GM23248 (cell line): Measurements from ENCODE around the gene ALDH1L1.

ENCODE experiments used
- EZH2 ChIP-seq: fragments of 200-600 bp; sonication (generic); IDR thresholded peaks from 2 replicates; pipeline ENCODE4 v1.6.1; 2018; ENCODE audit warnings: antibody characterized with exemption, mild to moderate bottlenecking; ENCODE audit not compliant: insufficient read depth, poor library complexity, severe bottlenecking
- EZH2phosphoT487 ChIP-seq: fragments of 200-600 bp; sonication (generic); IDR thresholded peaks from 2 replicates; pipeline ENCODE4 v1.6.1; 2018; ENCODE audit warnings: antibody characterized with exemption, moderate library complexity, mild to moderate bottlenecking, low read depth; ENCODE audit not compliant: insufficient read depth

DNA sequence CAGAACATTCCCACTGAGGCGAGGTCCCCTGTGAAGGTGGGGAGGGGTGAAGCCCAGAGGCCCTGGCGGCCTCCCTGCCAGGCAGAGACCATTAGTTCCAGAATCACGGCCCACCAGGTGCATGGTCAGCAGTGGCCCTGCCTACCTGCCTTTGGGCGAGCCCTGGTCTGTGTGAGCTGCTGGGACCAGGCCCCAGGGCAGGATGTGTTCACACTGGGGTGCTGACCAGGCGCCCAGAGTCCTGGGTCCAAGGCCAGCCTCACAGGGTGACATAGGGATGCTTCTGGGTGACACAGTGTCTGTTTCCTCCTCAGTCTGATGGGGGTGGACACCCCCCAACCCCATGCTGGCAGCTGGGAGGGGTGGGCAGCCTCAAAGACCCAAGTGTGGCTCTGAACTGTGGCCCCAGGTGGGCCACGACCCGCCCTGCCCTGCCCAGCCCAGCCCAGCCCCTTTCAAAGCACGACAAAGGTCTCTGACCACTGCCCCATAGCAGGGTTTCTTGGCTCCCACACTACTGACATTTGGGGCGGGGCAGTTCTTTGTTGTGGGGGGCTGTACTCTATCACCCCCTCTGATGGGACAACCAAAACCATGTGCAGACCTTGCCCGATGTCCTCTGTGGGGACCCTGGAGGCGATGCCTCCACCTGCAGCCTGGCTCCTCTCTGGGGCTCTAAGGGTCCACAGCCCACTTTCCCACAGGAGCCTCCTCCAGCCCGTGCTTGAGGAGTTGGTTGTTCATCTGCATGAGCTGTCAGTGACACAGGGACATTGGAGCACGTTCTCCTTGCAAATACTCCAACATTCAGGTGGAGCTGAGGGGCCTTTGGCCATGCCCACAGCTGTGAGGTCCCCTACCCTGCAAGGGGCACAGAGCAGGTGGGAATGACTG lies 51.6 kb downstream of the ALDH1L1 start:
- TF ChIP-seq EZH2 = no peak
- no peak for TF ChIP-seq EZH2phosphoT487
